Activated T-helper 1 cell treated with Interleukin-2 at 50 U/mL for 16 hours (primary cell): ENCODE measurements around the gene NEU2.
"Not testable (repeated sequence)": the region's sequence is repeated elsewhere in the genome, so short reads cannot be mapped to it uniquely, and the experiment has no call there.

Experiments used
- DNase-seq: peaks from one replicate; pipeline ENCODE4 v3.0.0-alpha.2; 2020; ENCODE audit warnings: low read depth

Gene NEU2

DNA sequence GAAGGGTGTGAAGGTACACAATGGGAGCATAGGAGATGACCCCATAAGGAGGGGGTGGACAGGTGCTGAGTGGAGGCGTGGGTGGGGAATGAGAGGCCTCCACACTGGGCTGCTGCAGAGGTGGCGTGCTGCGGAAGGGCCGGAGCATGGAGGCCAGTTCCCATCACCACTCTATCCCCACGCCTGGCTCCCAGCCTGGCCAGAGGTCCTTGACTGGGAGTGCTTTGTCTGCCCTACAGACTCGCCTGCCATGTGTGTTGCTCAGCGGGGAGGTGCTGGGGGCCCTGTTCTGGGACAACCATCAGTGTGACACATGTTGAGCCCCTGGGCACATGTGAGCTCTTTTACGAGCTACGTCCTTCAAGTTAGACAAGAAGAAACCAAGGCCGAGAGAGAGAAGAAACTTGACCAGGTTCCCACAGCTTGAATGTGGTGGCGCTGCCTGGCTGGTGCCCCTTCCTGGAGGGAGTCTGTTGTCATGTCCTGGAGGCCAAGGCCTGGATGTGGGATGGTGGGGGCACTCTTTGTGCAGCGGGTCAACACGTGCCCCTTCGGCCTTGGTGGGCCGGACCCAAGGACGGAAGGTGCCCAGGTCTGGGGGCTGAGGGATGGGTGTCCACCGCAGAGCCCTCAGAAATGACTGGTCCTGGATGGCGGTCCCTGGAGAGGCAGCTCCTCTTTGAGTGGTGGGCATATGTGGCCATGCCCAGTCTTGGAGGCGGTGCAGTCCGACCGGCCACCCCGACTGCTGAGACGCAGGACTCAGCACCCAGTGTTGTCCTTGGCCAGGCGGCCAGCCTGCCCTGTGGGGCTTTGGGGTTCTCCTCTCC lies 26.5 kb downstream of the NEU2 start:
- no peak for DNase-seq

DNA sequence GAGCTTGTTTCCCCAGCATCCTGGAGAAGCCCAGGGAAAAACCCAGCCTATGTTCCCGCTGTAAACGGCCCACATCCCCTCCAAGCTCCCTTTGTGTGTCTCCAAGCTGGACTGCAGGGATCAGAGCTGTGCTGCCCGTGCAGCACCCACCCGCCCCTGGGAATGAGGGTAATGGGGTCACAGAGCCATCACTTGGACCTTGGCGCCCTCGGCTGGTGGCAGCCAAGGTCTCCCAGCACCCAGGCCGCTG lies 27.0 kb downstream of the NEU2 start:
- DNase-seq: no peak

DNA sequence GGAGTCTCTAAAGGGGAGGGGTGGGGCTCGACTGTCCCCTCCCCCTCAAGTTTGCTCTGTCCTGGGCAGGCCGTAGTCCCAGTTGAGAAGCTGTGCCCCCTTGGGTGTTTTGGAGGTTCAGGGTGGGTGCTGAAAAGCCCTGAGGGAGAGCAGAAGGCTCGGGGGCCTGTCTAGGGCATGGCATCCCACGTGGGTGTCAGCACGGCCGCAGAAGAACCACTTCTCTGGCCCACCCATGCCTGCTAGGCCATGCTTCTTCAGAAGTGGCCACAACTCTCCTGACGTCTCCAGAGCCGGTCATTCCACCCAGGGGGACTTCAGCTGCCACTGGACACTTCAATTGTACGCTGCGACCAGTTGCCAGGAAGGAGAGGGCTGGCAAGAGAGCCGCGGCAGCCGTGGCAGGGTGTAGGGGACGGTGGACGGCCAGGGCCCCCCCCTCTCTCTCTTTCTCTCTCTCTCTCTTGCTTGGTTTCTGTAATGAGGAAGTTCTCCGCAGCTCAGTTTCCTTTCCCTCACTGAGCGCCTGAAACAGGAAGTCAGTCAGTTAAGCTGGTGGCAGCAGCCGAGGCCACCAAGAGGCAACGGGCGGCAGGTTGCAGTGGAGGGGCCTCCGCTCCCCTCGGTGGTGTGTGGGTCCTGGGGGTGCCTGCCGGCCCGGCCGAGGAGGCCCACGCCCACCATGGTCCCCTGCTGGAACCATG lies 27.5 kb downstream of the NEU2 start, which contains the start of gene INPP5D:
TSS of gene INPP5D (plus strand) at position 546 of the 704 bp plus-strand sequence. CDS start at position 683, 137 bp downstream.
- DNase-seq: peak; percentile 58

DNA sequence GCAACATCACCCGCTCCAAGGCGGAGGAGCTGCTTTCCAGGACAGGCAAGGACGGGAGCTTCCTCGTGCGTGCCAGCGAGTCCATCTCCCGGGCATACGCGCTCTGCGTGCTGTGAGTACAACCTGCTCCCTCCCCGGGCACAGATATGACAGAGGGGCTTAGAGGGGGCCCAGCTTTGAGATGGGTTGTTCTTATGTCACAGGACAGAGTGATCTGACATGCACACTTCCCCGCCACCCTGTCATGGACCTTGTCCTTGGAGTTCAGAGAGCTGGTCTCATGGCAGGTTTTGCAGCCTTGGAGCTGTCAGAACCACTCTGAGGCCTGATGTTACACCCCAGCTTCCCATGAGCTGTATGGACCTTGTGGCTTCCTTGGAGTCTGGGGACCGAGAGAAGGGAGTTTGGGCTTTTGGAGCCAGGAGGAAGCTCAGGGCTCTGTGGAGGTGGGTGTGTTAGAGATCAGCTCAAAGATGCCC lies 28.1 kb downstream of the NEU2 start:
- no peak for DNase-seq

DNA sequence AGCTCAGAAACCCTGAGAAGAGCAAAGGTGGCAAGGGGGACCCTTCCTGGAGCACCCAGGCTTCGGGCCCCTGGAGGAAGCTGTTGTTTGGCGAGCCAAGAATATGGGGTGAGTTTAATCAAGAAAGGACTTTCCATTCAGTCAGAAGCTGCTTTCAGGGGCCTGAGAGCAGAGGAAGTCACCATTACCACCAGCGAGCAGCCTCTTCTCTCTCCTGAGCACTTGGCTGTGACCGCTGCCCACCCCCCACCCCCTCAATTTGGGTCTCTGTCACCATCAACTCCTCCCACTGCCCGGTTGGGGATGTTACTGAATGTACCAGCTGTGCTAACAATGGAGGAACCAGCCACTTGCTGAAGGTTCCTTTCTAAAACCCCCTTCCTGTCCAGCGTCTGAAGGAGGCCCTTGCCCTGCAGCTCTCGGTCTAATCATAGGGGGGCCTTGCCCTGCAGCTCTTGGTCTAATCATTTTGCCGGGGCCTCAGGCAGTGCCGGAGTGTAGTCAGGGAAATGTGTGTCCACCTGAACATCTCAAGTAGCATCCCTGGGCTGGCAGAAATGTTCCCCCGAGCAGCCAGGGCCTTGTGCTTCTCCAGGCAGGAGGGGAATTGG lies 28.6 kb downstream of the NEU2 start:
- no peak for DNase-seq

DNA sequence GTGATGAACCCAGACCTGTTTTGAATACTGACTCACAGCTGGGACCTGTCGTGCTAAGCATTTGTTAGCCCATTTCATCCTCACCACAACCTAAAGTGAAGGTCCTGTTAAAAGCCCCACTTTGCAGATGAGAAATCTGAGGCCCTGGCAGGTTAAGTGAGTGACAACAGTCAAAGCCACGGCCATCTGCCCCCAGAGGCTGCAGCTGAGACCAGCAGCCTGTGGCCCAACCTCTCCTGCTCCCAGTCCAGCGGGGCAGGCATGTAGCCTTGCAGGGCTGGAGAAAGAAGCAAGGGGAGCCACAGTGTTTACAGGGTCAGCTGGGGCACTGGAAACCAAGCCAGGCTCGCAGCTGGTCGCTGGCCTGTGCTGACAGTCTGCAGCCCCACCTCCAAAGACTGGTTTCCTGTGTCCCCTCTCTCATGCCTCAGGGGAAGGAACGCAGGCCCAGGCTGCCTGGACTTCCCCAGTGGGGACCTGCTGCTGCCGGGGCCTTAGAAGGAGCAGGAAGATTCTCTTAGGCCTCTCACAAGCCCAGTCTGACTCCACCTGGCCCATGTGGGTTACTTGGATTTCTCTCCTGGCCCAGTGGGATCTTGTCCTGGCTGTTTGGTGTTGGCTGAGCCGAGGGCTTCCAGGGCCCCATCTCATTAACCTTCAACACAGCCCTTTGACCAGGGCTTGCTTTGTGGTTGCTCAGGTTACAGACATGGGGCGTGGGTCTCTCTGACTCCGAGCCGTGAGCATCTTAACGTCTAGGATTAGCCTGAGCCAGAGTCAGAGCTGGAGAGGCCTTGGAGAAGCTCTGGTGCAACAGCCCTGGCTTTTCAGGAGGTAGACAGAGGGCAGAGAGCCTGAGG lies 29.3 kb downstream of the NEU2 start:
- DNase-seq: no peak

DNA sequence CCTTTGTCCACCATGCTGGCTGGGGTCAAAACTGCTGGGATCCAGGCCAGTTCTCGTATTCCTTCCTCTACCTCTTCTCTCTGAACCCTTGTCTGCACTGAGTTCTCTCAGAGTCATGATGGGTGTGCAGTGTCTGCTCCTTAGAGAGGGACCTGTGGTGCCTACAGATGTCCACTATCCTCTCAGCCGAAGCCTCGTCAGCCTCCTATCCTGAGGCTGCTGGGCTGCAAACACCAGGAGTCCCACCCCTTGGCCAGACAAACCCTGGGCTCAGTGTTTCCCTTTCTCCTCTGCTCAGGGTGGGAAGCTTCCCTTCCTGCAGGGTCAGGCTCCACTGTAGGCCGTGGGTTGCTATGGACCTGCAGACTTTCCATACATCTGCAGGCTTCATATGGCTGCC lies 30.0 kb downstream of the NEU2 start:
- no peak for DNase-seq

DNA sequence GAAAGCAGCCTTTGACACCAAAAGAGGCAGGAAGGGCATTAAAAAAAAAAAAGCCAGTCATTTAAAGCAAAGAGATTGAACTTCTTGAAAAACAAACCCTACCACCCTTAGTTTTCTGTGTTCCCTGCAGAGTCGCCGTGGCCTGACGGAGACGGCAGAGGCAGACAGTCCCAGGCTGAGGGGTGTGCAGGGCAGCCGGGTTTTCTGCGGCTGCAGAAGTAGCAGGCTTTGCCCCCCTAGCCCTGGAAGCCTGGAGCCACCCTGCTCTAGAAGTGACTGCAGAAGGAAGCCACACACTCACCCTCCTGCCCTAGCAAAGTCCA lies 30.4 kb downstream of the NEU2 start:
- no peak for DNase-seq

DNA sequence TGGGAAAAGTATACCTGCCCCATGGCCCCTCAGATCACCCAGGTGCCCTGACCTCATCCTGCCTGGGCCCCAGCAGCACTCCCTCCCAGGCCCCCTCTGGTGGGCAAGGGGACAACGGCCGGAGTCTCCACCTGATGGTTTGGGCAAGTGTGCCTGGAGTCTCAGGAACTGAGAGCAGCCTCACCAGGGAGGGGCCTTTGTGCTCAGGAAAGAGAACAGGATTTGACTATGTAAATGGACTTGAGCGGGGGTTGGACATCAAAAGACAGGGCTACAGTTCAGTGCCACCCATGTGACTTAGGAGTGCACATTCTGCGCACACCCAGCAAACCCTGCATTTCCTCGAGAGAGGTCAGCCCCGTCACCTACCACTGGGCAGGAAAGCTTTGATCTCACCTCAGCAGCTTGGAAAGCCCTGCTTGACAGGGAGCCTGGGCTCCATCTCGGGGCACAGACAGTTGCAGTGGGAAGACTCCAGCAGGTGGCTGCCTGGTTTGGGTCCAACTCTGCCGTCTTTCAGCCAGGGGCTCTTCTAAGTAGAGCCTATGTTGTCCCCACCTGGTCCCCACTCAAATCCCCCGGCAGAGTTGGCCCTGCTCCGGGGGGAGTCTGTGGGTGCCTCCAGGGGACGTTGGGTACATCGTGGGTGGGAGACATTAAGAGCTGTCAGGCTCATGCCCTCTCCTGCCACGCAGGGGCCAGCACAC lies 30.9 kb downstream of the NEU2 start:
- no peak for DNase-seq

DNA sequence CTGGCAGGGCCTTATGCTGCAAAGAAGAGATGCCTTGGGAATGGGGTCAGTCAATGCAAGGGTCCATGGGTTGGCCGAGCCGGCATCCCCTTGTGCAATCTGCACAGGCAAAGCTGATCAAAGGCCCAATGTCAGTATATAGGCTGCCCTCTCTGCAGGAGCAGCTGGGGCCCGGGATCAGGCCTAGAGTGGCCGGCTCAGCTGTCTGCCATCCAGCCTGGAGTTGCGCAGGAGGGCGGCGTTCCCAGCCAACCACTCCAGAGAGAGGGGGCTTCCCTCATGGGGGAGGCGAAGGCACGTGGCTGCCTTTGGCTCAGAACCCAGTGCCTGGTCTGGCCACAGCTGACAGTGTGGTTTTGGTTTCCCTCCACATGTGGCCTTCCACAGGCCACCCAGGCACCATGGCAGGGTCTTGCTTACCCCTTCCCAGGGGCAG lies 31.5 kb downstream of the NEU2 start:
- DNase-seq: no peak

DNA sequence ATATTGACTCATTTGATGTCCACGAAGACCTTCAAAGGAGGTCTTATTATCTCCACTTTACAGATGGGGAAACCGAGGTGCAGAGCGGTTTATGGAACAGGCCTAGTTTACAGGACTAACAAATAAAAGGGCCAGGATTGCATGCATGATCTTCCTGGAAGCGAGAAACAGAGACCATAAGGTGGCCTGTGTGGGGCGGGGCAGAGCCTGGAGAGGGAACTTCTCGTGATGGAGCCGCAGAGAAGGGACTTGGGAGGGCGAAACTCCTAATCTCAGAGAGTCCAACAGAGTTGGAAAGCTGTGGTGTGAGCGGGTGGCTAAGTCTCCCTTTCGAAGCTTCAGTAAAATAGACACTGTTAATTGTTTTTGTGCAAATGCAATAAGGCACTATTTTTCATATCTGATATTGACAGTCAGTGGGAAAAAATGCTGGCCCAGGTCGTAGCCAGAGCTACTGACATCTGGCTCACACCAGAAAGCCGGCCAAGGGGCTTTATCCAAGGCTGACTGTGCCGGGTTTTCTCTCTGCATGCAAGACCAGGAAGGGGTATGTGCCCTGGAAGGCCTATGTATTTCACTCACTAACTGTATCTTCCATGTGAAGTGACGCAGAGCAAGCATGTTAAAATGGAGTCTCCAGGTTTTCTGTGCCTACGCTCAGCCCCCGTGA lies 32.2 kb downstream of the NEU2 start:
- DNase-seq: no peak

DNA sequence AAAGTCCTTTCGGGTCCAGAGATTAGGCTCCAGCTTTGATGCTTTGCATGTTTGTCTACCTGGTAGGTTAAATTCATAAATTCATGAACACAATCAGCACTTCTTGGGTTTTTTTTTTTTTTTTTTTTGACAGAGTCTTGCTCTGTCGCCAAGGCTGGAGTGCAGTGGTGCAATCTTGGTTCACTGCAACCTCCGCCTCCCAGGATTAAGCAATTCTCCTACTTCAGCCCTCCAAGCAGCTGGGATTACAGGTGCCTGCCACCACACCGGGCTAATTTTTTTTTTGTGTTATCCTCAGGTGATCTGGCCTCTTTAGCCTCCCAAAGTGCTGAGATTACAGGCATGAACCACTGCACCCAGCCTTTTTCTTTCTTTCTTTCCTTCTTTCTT lies 32.7 kb downstream of the NEU2 start:
- DNase-seq: not testable (repeated sequence)

DNA sequence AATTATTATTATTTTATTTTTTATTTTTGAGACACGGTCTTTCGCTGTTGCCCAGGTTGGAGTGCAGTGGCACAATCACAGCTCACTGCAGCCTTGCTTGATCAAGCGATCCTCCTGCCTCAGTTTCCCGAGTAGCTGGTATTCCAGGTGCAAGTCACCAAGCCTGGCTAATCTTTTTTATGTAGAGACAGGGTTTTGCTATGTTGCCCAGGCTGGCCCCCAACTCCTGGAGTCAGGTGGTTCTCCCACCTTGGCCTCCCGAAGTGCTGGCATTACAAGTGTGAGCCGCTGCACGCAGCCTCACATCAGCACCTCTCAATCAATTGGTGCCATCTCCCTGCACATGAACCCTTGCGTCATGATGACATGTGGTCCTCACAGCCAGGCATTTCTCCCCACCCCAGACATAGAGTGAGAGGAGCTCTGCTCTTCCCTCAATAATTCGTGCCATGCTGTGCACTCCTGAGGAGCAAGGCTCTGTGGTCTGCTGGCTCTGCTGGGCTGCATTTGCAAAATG lies 33.5 kb downstream of the NEU2 start:
- DNase-seq: no peak

DNA sequence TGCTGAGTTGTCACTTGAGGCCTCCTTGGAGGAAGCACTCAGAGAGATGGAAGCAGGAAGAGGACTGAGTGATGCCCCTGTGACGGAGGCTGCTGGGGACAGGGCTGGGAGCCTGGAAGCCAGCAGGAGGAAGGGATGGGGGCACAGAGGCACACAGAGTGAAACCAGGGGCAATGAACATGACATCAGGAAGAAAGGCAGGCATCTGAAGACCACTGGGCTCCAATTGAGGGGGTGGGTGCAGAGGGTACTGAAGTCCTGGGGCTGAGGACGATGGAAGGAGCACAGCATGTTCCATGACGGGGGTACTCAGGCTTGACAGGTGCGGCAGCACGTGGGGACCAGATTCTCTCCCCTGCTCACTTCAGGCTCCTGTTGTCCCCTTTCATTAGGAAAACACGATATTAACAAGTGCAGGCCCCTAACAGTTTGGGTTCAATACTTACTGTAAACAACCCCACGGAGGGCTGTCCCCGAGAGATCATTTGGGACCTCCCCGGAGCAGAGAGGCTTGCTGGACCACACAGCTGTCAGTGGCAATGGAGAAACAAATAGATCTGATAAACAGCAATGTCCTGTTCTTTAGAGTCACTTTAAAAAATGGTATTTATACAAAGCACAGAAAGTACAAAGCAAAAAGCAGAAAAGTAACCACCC lies 36.4 kb downstream of the NEU2 start:
- no peak for DNase-seq

DNA sequence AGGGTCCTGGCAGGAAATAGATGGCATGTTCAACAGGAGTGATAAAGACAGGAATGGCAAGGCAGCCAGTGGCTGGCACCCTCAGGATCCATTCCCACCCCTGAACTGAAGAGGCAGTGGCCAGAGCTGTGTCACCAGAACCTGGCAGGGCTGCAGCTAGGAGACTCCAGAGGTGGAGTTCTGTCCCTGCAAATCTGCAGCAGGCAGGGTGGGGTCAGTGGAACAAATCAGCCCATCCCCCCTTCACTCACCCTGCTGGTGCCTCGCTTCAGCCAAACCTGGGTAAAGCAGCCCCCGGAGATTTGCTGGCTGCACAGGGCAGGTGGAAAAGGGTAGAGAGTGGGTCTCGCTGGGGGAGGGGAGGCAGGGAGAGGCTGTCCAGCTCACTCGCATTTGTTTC lies 40.4 kb downstream of the NEU2 start:
- DNase-seq: no peak

DNA sequence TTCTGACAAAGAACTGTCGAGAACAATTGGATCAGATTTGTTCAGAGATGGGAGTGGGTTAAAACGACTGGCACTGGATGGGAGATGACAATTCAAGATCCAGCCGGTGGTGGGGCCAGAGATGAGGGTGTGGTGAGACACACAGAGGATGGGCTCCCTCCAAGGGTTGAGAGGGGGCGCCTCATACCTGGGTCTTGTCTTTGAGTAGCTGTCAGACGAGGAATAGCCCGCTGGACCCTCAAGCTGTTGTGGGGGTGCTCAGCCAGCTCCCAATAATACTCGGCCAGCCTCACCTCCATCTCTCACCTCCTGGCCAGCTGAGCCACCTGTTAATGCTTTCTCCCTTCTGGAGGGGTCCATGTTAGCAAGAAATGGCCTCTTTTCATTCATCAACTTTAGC lies 41.6 kb downstream of the NEU2 start:
- no peak for DNase-seq

DNA sequence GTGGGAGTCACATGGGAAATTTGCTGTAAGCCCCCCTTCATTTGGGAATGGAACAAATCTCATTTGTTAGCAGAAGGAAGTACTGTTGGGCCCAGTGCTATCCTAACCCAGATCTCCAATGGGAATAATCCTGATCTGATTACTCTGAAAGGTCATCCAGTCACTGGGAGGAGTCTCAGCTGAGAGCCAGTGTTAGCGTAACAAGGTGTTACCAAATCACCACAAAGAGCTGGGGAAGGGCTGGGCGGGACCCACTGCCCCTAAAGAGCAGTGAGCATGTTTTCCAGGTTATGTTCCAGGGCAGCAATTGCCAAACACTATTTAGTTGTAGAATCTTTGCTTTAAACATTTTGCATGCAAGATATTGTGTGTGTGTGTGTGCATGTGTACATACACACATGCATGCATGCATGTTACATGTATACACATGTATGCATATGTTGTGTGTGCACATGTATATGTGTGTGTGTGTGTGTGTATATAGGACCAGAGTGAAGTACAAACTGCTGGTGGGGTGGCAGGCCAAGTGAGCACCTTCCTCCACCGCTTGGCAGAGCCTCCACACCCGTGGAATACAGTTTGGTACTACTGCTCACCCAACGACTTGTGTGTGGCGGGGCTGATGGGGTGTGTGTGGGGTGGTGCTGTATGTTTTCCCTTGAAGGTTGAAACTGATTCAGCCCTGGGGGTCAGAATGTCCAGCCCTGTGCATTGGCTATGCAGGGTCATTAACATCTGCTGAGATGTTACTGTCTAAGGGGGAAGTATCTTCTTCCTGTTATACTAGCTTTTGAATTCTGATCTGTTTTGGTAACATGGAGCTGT lies 42.9 kb downstream of the NEU2 start:
- no peak for DNase-seq

DNA sequence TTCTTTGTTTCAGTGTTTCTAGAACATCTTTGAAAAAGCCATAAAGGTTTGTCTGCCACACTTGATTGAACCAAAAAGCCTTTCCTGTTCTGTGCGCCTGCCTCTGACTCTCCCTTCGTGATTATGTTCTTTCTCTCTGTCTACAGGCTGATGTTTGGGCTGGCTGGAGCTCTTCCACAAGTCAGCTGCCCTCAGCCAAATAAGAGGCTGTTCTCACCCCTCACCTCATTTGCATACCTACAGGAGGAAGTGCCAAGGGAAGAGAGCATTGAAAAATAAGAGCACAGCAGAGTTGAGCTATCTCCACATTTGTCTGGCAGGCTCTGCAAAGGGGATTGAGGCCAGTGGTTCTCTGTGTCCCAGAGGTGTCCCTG lies 43.5 kb downstream of the NEU2 start:
- no peak for DNase-seq

DNA sequence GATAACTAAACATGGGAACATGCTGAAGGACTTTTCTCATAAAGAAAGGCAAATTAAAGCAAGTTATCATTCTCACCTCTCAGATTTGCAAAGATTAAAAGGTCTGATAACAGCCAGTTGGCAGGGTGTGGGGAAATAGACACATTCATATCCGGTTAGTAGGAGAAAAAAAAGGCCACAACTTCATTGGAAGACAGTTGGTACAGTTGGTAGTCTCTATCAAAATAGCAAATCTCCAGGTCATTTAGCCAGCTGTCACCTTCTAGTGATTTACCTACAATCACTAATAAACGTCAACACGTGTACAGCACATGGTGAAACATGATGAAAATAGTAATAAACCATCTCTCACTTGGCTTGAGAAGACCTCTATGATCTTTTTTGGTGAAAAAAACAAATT lies 44.3 kb downstream of the NEU2 start:
- DNase-seq: no peak

DNA sequence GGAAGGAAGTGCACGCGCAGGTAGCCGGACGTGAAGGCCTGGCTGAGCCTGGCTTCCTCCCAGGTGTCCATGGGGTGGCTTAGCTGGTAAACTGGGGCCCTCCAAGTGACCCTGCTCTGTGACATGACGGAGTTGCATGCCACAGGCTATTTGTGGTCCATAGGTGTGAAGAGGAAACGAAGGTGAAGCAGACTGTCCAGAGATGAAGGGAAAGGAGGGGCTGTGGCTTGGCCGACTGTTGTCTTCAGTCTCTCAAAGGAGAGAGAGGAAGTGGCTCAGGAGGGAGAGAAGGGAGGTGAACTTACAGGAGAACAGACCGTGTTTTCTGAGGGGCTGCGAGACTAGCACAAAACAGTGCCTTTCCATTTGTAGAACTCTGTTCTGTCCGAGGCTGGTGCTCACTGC lies 47.0 kb downstream of the NEU2 start:
- no peak for DNase-seq
